GM18858 (cell line): ENCODE data around the gene ANKS3.
A peak's percentile ranks its signal among the peaks of the same experiment; 100 is the strongest.

Experiments
- ATAC-seq: cut with Tn5 transposase; IDR thresholded peaks from one replicate; pipeline ENCODE4 v1.9.1; 2021; ENCODE audit not compliant: unreplicated experiment

ANKS3 gene

GRCh38 chr16:4697848-4698291, 36.2 kb downstream of the ANKS3 start:
- ATAC-seq: no peak

GRCh38 chr16:4696905-4697847, 36.9 kb downstream of the ANKS3 start:
- ATAC-seq: no peak

- no peak for ATAC-seq
Measured at GRCh38 chr16:4696172-4696904, 37.7 kb downstream of the ANKS3 start.

DNA sequence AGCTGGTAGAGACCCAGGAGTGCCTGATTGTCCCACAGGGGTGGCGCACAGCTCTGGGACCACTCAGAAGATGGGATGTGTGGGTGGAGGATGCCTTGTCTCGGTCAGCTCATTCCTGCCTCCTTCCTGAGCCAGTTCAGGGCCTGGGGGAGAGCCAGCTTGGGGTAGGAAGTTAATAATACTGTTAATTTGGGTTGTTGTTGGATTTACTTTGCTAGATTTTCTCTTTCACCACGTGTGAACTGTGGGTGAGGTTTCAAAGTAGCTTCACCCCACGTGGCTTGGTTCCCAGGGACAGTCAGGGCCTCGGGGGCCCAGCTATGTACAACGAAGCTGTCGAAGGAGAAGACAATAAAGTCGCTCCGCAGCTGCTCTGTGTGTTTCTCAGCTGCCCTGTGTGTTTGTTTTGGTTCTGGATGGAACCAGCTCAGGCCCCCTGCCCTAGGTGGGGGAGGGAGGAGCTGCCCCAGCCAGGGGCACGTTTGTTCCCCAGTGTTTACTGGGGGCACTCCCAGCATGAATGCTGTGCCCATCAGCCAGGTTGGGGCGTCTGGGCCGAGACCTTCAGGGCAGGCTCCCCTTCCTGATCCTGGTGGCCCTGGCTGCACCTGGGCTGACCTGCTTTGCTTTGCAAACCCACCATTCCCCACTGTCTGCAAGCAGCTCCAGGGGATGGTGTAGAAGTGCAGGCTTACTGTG, 38.4 kb downstream of the ANKS3 start:
- no peak for ATAC-seq

DNA sequence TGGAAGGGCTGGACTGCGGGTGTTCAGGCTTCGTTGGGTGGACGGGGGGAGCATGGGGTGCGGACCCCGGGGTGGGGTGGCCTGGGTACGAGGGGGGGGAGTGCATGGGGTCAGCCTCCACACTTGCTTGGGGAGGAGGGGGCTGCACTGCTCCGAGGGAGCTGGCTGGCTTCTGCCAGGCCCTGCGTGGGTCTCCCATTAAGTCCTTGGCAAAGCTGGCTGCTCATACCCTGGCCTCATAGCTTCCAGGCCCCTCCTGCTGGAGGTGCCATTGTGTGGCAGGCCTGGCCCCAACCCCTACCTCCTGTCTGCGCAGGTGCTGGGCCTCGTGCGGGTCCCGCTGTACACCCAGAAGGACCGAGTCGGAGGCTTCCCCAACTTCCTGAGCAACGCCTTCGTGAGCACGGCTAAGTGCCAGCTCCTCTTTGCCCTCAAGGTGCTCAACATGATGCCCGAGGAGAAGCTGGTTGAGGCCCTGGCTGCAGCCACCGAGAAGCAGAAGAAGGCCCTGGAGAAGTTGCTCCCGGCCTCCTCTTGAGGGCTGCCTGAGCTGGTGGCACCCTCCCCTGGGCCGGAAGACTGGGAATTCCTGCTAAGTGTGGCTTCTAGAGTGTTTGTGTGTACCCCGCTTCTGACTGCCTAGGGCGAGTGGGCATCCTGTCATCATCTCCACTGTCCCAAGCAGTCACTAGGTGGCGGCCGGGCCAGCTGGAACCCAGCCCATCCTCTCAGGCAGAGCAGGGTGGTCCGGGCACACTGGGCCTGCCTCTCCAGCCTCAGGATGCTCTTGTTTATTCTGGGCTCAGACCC, 39.2 kb downstream of the ANKS3 start:
- no peak for ATAC-seq

DNA sequence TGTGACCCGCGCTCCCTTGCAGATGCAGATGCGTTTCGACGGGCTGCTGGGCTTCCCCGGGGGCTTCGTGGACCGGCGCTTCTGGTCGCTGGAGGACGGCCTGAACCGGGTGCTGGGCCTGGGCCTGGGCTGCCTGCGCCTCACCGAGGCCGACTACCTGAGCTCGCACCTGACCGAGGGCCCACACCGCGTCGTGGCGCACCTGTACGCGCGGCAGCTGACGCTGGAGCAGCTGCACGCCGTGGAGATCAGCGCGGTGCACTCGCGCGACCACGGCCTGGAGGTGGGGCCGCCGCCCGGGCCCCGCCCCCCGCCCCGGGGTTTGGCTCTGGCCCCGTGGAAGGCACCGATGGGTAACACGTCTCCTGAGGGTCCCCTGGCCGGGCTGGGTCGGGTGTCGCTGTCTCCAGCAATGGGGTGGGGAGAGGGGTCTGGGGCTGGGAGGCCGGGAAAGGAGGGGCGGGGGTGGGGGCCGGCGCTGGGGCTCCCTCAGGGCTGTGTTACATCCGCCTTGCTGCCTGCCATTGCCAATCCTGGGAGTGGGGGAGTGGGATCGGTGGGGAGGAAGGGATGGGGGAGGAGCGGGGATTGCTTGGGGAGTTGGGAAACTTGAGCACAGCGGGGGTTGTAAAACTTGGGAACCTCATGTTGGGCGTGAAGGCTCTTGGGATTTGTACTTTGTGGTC, 40.0 kb downstream of the ANKS3 start:
- no peak for ATAC-seq

- ATAC-seq: peak; percentile 94
Measured at GRCh38 chr16:4693296-4693955, 40.6 kb downstream of the ANKS3 start, which contains the start of gene NUDT16L1. Gene NUDT16L1 (plus strand): TSS chr16:4693562. CDS start chr16:4693727, 165 bp downstream.

DNA sequence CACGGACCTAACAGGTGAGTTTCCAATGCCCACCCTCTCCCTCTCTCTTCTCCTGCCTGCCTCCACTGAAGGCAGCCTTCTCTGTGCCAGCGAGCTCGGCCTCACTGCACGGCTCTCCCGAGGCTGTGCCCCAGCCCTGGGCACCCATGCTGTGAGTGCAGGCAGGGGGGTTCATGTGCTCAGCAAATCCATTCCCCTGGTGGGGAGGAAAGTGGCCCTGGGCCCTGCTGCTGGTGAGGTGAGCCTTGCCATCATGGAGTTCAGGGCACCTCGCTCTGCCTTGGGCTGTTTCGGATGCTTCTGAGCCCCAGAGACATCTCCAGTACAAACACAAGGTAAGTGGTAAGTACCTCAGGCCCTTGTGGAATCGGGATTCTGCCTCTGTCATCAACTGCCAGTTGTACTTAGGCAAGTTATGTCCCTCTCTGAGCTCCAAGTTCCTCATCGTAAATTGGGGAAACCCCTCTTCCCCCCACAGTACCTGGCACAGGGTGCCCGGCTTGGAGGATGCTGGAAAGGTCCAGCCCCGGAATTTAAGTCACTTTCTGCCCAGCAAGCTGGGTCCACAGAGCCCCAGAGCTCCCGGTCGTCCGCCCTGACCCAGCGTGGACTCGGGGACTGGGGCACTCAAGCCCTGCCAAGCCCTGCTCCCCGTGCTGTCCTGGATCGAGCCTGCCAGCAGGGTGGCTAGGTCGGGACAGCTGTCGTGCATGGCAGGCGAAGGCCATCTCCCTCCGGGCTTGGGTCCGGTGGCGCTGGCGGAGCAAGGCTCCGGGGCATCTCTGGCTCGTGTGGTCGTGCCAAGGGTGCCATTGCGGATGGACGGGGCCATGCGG, 41.4 kb downstream of the ANKS3 start:
- no peak for ATAC-seq

GRCh38 chr16:4691666-4692412, 42.2 kb downstream of the ANKS3 start:
- ATAC-seq: no peak

GRCh38 chr16:4690946-4691665, 43.0 kb downstream of the ANKS3 start:
- ATAC-seq: no peak

DNA sequence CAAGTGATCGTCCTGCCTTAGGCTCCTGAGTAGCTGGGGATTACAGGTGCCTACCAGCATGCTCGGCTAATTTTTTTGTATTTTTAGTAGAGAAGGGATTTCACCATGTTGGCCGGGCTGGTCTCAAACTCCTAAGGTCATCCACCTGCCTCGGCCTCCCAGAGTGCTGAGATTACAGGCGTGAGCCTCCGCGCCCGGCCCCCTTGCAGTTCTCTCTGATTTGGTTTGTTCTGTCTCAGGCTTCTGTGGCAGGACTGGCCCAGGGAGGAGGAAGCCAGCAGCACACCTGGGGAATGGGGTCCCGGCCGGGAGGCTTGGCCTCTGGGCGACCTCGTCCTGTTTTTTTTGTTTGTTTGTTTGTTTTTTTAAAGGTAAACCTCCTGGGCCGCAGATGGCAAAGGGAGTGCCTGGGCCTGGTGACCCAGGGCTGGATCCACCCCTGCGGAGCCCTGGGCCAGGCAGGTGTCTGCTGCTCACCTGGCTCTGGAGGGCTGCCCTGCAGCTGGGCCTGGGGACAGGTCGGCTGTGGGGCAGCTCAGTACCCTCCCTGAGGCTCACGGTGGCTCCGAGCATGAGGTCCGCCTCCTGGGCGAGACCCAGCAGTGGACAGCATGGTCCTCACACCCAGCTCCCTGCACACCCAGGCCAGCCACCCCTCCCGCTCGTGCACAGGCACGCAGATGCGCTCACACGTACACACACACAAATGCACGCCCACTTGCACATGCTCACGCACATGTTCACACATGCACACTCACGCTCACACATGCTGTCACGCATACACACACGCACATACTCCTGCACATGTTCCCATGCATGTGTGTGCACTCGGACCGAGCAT, 44.0 kb downstream of the ANKS3 start:
- no peak for ATAC-seq

GRCh38 chr16:4689091-4689671, 44.9 kb downstream of the ANKS3 start:
- no peak for ATAC-seq

DNA sequence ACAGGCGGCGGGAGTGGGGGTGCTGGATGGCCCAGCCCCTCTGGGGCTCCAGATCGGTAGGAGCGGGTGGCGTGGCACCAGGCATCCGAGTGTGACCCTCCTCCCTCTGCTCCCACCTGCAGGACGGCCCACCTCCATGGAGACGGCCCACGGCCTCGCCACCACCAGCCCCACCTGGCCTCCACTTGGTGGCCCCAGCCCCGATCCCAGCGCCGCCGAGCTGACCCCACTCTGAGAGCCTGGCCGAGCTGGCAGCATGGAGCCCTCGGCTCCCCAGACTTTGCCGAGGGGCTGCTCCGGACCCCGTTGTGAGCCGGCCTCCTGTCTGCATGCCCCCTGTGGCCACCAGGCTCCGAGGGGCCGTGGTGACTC, 45.4 kb downstream of the ANKS3 start:
- no peak for ATAC-seq

DNA sequence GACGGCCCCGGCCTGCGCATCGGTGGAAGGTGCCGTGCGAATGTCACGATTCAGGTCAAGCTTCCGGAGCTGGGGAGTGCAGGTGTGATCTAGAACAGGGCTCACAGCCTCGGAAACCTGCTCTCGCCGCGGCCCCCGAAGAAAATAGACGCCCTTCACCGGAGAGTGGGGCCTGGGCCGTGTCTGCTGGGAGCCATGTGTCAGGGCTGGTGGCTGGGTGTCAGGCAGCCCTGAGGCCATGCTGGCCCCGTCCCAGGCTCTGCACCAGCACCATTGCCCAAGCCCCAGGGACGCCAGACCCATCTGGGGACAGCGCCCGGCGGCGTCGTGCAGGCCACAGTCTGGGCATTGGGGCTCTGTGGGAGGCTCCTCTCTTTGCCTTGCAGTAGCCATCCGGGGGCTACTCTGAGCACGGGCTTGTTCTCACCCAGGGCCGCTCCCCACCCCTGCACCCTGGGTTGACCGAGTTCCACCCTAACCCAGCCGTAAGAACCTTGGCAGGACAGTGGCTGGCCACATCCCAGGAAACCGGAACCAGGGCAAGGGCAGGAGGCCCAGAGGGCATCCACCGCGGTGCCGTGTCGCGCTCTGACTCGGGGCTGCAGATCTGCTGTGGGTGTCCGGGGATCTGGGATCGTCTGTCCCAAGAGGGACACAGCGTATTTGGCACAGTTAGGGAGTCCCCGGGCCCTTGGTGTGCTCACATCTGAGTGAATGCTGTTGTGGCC, 46.0 kb downstream of the ANKS3 start:
- ATAC-seq: no peak

DNA sequence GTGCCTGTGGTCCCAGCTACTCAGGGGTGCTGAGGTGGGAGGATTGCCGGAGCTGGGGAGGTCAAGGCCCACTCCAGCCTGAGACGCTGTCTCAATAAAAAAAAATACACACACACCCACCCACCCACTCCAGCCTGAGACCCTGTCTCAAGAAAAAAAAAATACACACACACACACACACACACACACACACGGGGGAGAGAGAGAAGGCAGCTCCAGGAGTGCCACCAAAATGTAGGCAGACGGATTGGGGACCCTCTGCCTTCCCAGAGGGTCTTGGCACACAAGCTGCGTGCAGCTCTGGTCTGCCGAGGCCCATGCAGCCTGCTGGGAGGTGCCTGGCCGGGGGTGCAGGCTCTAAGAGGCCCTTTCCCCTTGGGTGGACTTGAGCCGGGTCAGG, 46.7 kb downstream of the ANKS3 start:
- ATAC-seq: no peak
